ENCODE measurements around the gene TEX2. TPM values are rescaled to one million over a fixed set of nuclear protein-coding genes. Genes with fewer than 3 reads are reported as not detected.
A peak's percentile ranks its signal among the peaks of the same experiment; 100 is the strongest.

Gene TEX2
- polyA plus RNA-seq, 3 donors, result 6.5 to 8.7 (median 7.8) TPM

DNA sequence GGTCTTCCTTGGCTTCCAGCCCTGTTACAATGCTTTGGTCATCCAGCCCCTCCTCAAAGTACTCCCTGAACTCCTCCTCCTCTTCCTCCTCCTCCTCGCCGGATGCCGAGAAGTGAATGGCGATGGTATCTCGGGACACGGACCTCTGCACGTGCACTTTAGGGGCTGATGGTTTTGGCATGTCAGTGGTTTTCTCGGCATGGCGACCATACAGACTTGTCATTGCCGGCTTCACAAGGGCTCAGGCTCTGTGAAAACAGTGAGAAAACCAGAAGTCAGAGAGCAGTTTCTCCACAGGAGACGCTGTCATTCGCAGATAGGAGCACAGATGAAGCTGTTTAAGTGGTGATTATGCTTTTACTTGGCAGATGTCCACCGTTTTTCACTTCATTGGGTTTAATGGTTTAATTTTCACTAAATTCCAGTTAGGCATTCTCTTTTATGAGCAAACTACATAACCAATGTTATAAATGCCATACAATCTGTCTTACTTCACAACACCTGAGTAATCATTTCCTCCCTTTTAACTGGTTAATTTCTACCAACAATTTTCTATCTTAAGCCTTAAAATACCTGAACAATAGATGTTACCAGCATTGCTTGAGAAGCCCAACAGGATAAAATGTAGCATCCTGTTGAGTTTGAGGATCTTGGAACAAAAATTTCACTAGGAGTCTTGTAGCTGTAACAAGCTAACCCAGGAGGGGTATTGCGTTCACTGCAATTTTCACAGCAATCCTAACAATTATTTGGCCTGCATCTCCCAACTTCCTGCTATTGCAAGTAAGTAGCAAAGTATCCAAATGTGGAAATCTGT is 48.9 kb downstream of the TEX2 start:
- peaks cover 19 to 36% of the 10 kb centered on the region in 2 donors for H3K36me3 ChIP-seq (replicated peaks in 1 of 2; ENCODE audit: control insufficient read depth in 1 of 2, insufficient read depth in 2 of 2, low read length in 2 of 2)
- H3K4me2 ChIP-seq (replicated peaks; ENCODE audit: extremely low read depth, low read length, poor library complexity, severe bottlenecking), result no peak overlapping the region
- peaks cover 99% of the 10 kb centered on the region for H3K79me2 ChIP-seq (ENCODE audit: insufficient read depth, low read length)
- H3K9ac ChIP-seq (ENCODE audit: insufficient read depth, low read length, poor library complexity, severe bottlenecking), result no peak overlapping the region
- H3K4me1 Mint-ChIP-seq, result peaks cover 32% of the 10 kb centered on the region
- H4K20me1 ChIP-seq (ENCODE audit: insufficient read depth, low read length), result peaks cover 5% of the 10 kb centered on the region
- H3K27me3 Mint-ChIP-seq (ENCODE audit: low read depth in 3 of 3), result peaks cover 0 to 4% (median 0%) of the 10 kb centered on the region in 3 donors
- H2AFZ ChIP-seq (ENCODE audit: insufficient read depth, low read depth, low read length, poor library complexity, severe bottlenecking), result no peak overlapping the region
- H3K9me3 ChIP-seq (replicated peaks in 1 of 2; ENCODE audit: control insufficient read depth in 1 of 2, insufficient read depth in 1 of 2, low read length in 2 of 2), result no peaks in the 10 kb centered on the region
- no peak overlapping the region for H3K4me3 ChIP-seq (replicated peaks in 1 of 3; ENCODE audit: low read depth in 2 of 3, low read length in 3 of 3)
- peaks cover 31 to 35% of the 10 kb centered on the region in 2 donors for H3K36me3 Mint-ChIP-seq
- peaks cover 19 to 28% of the 10 kb centered on the region in 2 donors for H3K4me1 ChIP-seq (ENCODE audit: control insufficient read depth in 1 of 2, insufficient read depth in 2 of 2, low read length in 2 of 2)
- intact Hi-C loops (cut with micrococcal nuclease), result no loop called here
- no peak for DNase-seq
- H3K27ac Mint-ChIP-seq, result peak overlapping the region in 2 of 7 donors; percentile 42 to 57
- no peak overlapping the region for H3K4me3 Mint-ChIP-seq
- no peak overlapping the region for H3K27ac ChIP-seq (ENCODE audit: low read depth in 1 of 2, low read length in 2 of 2)
- TF ChIP-seq, protein P1, sequence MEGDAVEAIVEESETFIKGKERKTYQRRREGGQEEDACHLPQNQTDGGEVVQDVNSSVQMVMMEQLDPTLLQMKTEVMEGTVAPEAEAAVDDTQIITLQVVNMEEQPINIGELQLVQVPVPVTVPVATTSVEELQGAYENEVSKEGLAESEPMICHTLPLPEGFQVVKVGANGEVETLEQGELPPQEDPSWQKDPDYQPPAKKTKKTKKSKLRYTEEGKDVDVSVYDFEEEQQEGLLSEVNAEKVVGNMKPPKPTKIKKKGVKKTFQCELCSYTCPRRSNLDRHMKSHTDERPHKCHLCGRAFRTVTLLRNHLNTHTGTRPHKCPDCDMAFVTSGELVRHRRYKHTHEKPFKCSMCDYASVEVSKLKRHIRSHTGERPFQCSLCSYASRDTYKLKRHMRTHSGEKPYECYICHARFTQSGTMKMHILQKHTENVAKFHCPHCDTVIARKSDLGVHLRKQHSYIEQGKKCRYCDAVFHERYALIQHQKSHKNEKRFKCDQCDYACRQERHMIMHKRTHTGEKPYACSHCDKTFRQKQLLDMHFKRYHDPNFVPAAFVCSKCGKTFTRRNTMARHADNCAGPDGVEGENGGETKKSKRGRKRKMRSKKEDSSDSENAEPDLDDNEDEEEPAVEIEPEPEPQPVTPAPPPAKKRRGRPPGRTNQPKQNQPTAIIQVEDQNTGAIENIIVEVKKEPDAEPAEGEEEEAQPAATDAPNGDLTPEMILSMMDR (IDR thresholded peaks at IDR 0.05), result no peak
- 76% methylated on average over 9 of the region's 14 CpGs for WGBS (ENCODE audit: insufficient coverage)
- H3K9me3 Mint-ChIP-seq, result no peaks in the 10 kb centered on the region
- H3K27me3 ChIP-seq (ENCODE audit: control insufficient read depth in 2 of 2, insufficient read depth in 2 of 2, low read length in 2 of 2), result no peaks in the 10 kb centered on the region

DNA sequence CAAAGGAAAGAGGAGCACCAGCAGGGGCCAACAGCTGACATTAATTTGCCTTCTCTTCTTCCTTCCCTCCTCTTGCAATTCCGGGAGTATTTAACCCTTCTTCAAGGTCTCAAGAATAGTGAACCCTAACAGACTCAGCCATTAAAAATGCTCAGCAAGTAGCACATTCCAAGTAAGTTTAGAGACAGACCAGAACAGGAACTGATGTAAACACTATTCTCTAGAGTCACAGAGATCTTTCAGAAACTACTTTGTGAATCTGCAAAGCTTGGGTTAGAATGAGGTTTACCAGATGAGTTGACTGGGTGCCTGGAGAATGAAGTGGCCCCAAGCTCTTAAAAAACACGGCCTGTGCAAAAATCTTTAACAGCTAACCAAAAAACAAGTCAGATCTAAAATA is 50.9 kb downstream of the TEX2 start:
- Mint-ChIP-seq H3K4me3 (no peak overlapping the region), H3K27ac (peak overlapping the region in 2 of 7 donors; percentile 8 to 63), H3K4me1 (peaks cover 18% of the 10 kb centered on the region), H3K36me3 (peaks cover 31 to 48% of the 10 kb centered on the region in 2 donors), H3K27me3 (ENCODE audit: low read depth in 3 of 3) (no peaks in the 10 kb centered on the region), H3K9me3 (no peaks in the 10 kb centered on the region)
- Histone ChIP-seq H3K4me1 (ENCODE audit: control insufficient read depth in 1 of 2, insufficient read depth in 2 of 2, low read length in 2 of 2) (peaks cover 2 to 7% of the 10 kb centered on the region in 2 donors), H3K4me3 (replicated peaks in 1 of 3; ENCODE audit: low read depth in 2 of 3, low read length in 3 of 3) (no peak overlapping the region), H3K27ac (ENCODE audit: low read depth in 1 of 2, low read length in 2 of 2) (no peak overlapping the region), H3K9me3 (replicated peaks in 1 of 2; ENCODE audit: control insufficient read depth in 1 of 2, insufficient read depth in 1 of 2, low read length in 2 of 2) (no peaks in the 10 kb centered on the region), H2AFZ (ENCODE audit: insufficient read depth, low read depth, low read length, poor library complexity, severe bottlenecking) (no peak overlapping the region), H3K9ac (ENCODE audit: insufficient read depth, low read length, poor library complexity, severe bottlenecking) (no peak overlapping the region), H3K4me2 (replicated peaks; ENCODE audit: extremely low read depth, low read length, poor library complexity, severe bottlenecking) (no peak overlapping the region), H4K20me1 (ENCODE audit: insufficient read depth, low read length) (no peaks in the 10 kb centered on the region), H3K27me3 (ENCODE audit: control insufficient read depth in 2 of 2, insufficient read depth in 2 of 2, low read length in 2 of 2) (no peaks in the 10 kb centered on the region), H3K36me3 (replicated peaks in 1 of 2; ENCODE audit: control insufficient read depth in 1 of 2, insufficient read depth in 2 of 2, low read length in 2 of 2) (peaks cover 19 to 36% of the 10 kb centered on the region in 2 donors), H3K79me2 (ENCODE audit: insufficient read depth, low read length) (peaks cover 100% of the 10 kb centered on the region)
- TF ChIP-seq, protein P1 (IDR thresholded peaks at IDR 0.05), result no peak
- no peak for DNase-seq
- intact Hi-C loops (cut with micrococcal nuclease), result no loop called here
- no CpG with 5 or more reads among the region's 2 CpGs for WGBS (ENCODE audit: insufficient coverage)

Data from CD14-positive monocyte (primary cell).